Activated T-cell treated with anti-CD3 and anti-CD28 coated beads for 4 hours (primary cell): ENCODE data around the gene DUSP28.

Experiments
- DNase-seq: peaks from one replicate; pipeline ENCODE4 v3.0.0-alpha.2; 2020

Gene DUSP28

GRCh38 chr2:240602266-240603050 is 42.3 kb downstream of the DUSP28 start:
- no peak for DNase-seq

- no peak for DNase-seq
Observed at GRCh38 chr2:240603081-240603835, 43.1 kb downstream of the DUSP28 start.

GRCh38 chr2:240603846-240604245 is 43.7 kb downstream of the DUSP28 start:
- DNase-seq, result no peak

- no peak for DNase-seq
Observed at GRCh38 chr2:240604291-240604938, 44.3 kb downstream of the DUSP28 start.

- no peak for DNase-seq
Observed at GRCh38 chr2:240604939-240605716, 45.0 kb downstream of the DUSP28 start.

- DNase-seq, result no peak
Observed at GRCh38 chr2:240605867-240606743, 45.9 kb downstream of the DUSP28 start.

GRCh38 chr2:240611601-240612210 is 51.5 kb downstream of the DUSP28 start:
- DNase-seq, result no peak
